HepG2 (cell line): ENCODE results near the gene SGF29. TPM values are rescaled to one million over a fixed set of nuclear protein-coding genes. Genes with fewer than 3 reads are reported as not detected.

ENCODE experiments used
- ATM ChIP-seq: fragments of 450-650 bp; IDR thresholded peaks from 2 replicates; pipeline ENCODE4 v1.7.1; 2017; ENCODE audit warnings: mild to moderate bottlenecking, borderline replicate concordance
- BRD4 ChIP-seq: sonication (generic); formaldehyde crosslinking; IDR thresholded peaks from 2 replicates; pipeline ENCODE4 v1.4.0; 2020; ENCODE audit warnings: missing genetic modification reagents
- CREB1 ChIP-seq, 2 experiments: fragments of 450-650 bp in 1 of 2; IDR thresholded peaks; 2 replicates each; pipeline ENCODE4 v1.6.1; 2016 to 2017; ENCODE audit warnings: control low read depth in 1 of 2, mild to moderate bottlenecking in 1 of 2, missing compliant biosample characterization in 1 of 2, missing genetic modification characterization in 1 of 2
- GLI4 ChIP-seq: sonication (generic); formaldehyde crosslinking; IDR thresholded peaks from 2 replicates; pipeline ENCODE4 v1.5.1; 2020; ENCODE audit warnings: missing genetic modification reagents, mild to moderate bottlenecking, moderate library complexity, borderline replicate concordance
- HNRNPLL ChIP-seq: fragments of 200-400 bp; formaldehyde crosslinking; IDR thresholded peaks from 2 replicates; pipeline ENCODE4 v1.6.1; 2017; ENCODE audit warnings: mild to moderate bottlenecking, low read depth, low read length; ENCODE audit not compliant: poor library complexity, severe bottlenecking
- KDM6A ChIP-seq: IDR thresholded peaks from 2 replicates; pipeline ENCODE4 v1.6.1; 2016; ENCODE audit warnings: low read depth
- MBD4 ChIP-seq: IDR thresholded peaks from 2 replicates; pipeline ENCODE4 v1.6.1; 2012; ENCODE audit warnings: low read length, inconsistent platforms, borderline replicate concordance
- NFIB ChIP-seq: sonication (generic); formaldehyde crosslinking; IDR thresholded peaks from 2 replicates; pipeline ENCODE4 v1.9.0; 2021; ENCODE audit warnings: missing genetic modification reagents, mild to moderate bottlenecking, borderline replicate concordance
- PAX8 ChIP-seq: sonication (generic); formaldehyde crosslinking; IDR thresholded peaks from 2 replicates; pipeline ENCODE4 v1.8.0; 2022; ENCODE audit warnings: mild to moderate bottlenecking, missing genetic modification reagents, borderline replicate concordance
- SRF ChIP-seq: IDR thresholded peaks from 2 replicates; pipeline ENCODE4 v1.6.1; 2011; ENCODE audit warnings: mild to moderate bottlenecking, low read depth, low read length, moderate library complexity
- TSC22D2 ChIP-seq: sonication (generic); formaldehyde crosslinking; IDR thresholded peaks from 2 replicates; pipeline ENCODE4 v1.5.1; 2020; ENCODE audit warnings: missing genetic modification reagents, mild to moderate bottlenecking, borderline replicate concordance
- ZBTB3 ChIP-seq: sonication (generic); formaldehyde crosslinking; IDR thresholded peaks from 2 replicates; pipeline ENCODE4 v1.4.0; 2020; ENCODE audit warnings: low read depth, mild to moderate bottlenecking, moderate library complexity, missing genetic modification reagents, borderline replicate concordance
- ZFAT ChIP-seq: sonication (generic); formaldehyde crosslinking; conservative IDR thresholded peaks from 2 replicates; pipeline ENCODE4 v1.8.1; 2023; ENCODE audit warnings: missing genetic modification reagents, inconsistent platforms
- ZNF136 ChIP-seq: sonication (generic); formaldehyde crosslinking; IDR thresholded peaks from 2 replicates; pipeline ENCODE4 v1.8.1; 2022; ENCODE audit warnings: low read depth, mild to moderate bottlenecking, moderate library complexity, missing genetic modification reagents
- ZNF430 ChIP-seq: sonication (generic); formaldehyde crosslinking; IDR thresholded peaks from 2 replicates; pipeline ENCODE4 v1.9.0; 2021; ENCODE audit warnings: mild to moderate bottlenecking, missing genetic modification reagents
- ZNF703 ChIP-seq: sonication (generic); formaldehyde crosslinking; IDR thresholded peaks from 2 replicates; pipeline ENCODE4 v1.5.1; 2020; ENCODE audit warnings: missing genetic modification reagents, mild to moderate bottlenecking, moderate library complexity, borderline replicate concordance
- ZNF749 ChIP-seq: sonication (generic); formaldehyde crosslinking; IDR thresholded peaks from 2 replicates; pipeline ENCODE4 v1.8.0; 2022; ENCODE audit warnings: mild to moderate bottlenecking, missing genetic modification reagents, moderate library complexity, borderline replicate concordance
- polyA plus RNA-seq, 8 experiments: library from polyadenylated mRNA; depleted of rRNA in 3 of 8; stranded (reverse) in 7 of 8; unstranded in 1 of 8; fragments of >200 nt; fragmentation: Illumina TruSeq in 4 of 8; extraction: Trizol in 4 of 8; gene quantifications; 2 replicates each; pipeline versions ENCODE4 v1.2.1 to v1.2.3, GENCODE V29; 2011 to 2016; ENCODE audit warnings: low read depth in 4 of 8, missing spikeins in 1 of 8, mixed read lengths in 1 of 8; ENCODE audit not compliant: insufficient read depth in 1 of 8
- total RNA-seq, 5 experiments: library from RNA; depleted of rRNA; stranded (reverse); fragments of >200 nt; fragmentation: Illumina TruSeq; extraction: Trizol; gene quantifications; 2 replicates each; pipeline ENCODE4 v1.2.3, GENCODE V29; 2016; ENCODE audit warnings: low read depth in 1 of 5
- TF ChIP-seq, protein P1 (sequence below): sonication (generic); formaldehyde crosslinking; conservative IDR thresholded peaks from 2 replicates; pipeline ENCODE4 v1.4.0; 2020; ENCODE audit warnings: missing genetic modification reagents
- TF ChIP-seq, protein P2 (sequence below): sonication (generic); formaldehyde crosslinking; IDR thresholded peaks from 2 replicates; pipeline ENCODE4 v1.4.0; 2020; ENCODE audit warnings: missing genetic modification reagents, borderline replicate concordance
- TF ChIP-seq, protein P3 (sequence below): sonication (generic); formaldehyde crosslinking; IDR thresholded peaks from 2 replicates; pipeline ENCODE4 v1.8.1; 2023; ENCODE audit warnings: mild to moderate bottlenecking, moderate library complexity, missing genetic modification reagents
- TF ChIP-seq, protein P4 (sequence below): sonication (generic); formaldehyde crosslinking; IDR thresholded peaks from 2 replicates; pipeline ENCODE4 v1.5.1; 2020; ENCODE audit warnings: missing genetic modification reagents, mild to moderate bottlenecking, borderline replicate concordance
- TF ChIP-seq, protein P5 (sequence below): sonication (generic); formaldehyde crosslinking; IDR thresholded peaks from 2 replicates; pipeline ENCODE4 v1.9.0; 2022; ENCODE audit warnings: low read depth, missing genetic modification reagents

SGF29 gene
- total and polyA plus RNA-seq, 2 of the 13 experiments (the other 11 are each of a cell fraction or from before 2014, with no cell fraction given): 5.0 to 29.4 TPM

DNA sequence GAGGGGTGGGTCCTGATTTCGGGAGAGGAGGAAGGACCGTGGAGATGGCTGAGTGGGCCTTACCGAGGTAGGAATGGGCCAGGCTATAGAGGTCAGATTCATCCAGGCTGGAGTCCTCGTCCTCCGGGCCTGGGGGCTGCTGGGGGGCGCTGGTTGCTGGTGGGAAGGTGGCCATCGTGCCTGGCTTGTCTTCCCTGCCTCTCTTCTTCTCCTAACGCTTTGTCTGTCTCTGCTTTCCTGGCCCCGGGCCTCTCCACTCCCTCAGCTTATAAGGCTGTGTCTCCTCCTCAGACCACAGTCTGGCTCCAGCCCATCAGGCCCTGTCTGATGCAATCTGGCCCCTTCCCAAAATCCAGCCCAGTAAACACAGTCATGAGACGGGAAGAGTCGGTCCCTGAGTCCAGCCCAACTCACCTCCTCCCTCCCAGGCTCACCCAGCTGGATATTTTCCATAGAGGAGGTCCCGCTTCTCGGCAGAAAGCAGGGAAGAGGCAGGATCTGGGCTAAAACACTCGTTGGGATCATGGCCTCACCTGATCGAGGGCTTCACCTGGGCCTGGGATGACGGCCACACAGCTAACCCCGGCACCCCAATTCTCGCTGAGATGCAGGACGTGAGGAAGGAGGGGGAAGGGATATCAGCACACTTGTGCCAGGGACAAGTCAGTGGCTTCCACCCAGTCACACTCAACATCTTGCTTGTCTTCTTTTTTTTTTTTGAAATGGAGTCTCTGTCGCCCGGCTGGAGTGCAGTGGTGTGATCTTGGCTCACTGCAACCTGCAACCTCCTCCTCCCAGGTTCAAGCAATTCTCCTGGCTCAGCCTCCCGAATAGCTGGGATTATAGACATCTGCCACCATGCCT, 14.8 kb upstream of the SGF29 start, which contains the start of gene NUPR1 (continued):
- TF ChIP-seq TSC22D2 (CRISPR knock-in tag) (peak; percentile 51; the same call in 1 of the 2 replicates), CREB1 (IDR thresholded peaks at IDR 0.05) (no peak), CREB1 (CRISPR knock-in tag; IDR thresholded peaks at IDR 0.05) (no peak), ZFAT (CRISPR knock-in tag) (no peak), HNRNPLL (peak; percentile 12), ZNF749 (CRISPR knock-in tag) (no peak; the same call in 1 of the 2 replicates), PAX8 (CRISPR knock-in tag) (no peak), ATM (no peak), ZNF703 (CRISPR knock-in tag) (no peak), KDM6A (CRISPR knock-in tag) (no peak), SRF (no peak), MBD4 (no peak), ZBTB3 (CRISPR knock-in tag) (no peak), ZNF136 (CRISPR knock-in tag) (no peak), GLI4 (CRISPR knock-in tag) (no peak), NFIB (CRISPR knock-in tag) (no peak), ZNF430 (CRISPR knock-in tag) (0 out of 2 replicates have a peak, but pooled peaks have one; percentile 41), BRD4 (CRISPR knock-in tag) (no peak; the same call in none of the 2 replicates)
- TF ChIP-seq, protein P1, sequence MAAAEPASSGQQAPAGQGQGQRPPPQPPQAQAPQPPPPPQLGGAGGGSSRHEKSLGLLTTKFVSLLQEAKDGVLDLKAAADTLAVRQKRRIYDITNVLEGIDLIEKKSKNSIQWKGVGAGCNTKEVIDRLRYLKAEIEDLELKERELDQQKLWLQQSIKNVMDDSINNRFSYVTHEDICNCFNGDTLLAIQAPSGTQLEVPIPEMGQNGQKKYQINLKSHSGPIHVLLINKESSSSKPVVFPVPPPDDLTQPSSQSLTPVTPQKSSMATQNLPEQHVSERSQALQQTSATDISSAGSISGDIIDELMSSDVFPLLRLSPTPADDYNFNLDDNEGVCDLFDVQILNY (CRISPR knock-in tag): no peak
- TF ChIP-seq, protein P2, sequence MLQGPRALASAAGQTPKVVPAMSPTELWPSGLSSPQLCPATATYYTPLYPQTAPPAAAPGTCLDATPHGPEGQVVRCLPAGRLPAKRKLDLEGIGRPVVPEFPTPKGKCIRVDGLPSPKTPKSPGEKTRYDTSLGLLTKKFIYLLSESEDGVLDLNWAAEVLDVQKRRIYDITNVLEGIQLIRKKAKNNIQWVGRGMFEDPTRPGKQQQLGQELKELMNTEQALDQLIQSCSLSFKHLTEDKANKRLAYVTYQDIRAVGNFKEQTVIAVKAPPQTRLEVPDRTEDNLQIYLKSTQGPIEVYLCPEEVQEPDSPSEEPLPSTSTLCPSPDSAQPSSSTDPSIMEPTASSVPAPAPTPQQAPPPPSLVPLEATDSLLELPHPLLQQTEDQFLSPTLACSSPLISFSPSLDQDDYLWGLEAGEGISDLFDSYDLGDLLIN (CRISPR knock-in tag): no peak
- TF ChIP-seq, protein P3, sequence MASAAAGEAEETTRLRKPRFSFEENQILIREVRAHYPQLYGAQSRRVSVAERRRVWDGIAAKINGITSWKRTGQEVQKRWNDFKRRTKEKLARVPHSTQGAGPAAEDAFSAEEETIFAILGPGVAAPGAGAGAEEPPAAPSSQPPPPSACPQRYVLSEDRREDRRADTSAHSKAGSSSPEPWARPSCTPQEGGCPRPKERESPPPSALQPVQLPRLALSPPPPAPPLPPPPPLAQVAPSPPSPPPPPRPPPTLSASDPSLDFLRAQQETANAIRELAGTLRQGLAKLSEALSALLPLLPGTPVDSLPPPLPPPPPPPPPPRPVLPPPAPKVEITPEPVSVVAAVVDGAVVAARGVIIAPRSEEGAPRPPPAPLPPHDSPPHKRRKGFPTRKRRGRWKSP (CRISPR knock-in tag): peak; percentile 30; the same call in 1 of the 2 replicates
- TF ChIP-seq, protein P4, sequence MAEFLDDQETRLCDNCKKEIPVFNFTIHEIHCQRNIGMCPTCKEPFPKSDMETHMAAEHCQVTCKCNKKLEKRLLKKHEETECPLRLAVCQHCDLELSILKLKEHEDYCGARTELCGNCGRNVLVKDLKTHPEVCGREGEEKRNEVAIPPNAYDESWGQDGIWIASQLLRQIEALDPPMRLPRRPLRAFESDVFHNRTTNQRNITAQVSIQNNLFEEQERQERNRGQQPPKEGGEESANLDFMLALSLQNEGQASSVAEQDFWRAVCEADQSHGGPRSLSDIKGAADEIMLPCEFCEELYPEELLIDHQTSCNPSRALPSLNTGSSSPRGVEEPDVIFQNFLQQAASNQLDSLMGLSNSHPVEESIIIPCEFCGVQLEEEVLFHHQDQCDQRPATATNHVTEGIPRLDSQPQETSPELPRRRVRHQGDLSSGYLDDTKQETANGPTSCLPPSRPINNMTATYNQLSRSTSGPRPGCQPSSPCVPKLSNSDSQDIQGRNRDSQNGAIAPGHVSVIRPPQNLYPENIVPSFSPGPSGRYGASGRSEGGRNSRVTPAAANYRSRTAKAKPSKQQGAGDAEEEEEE (CRISPR knock-in tag): no peak
- TF ChIP-seq, protein P5, sequence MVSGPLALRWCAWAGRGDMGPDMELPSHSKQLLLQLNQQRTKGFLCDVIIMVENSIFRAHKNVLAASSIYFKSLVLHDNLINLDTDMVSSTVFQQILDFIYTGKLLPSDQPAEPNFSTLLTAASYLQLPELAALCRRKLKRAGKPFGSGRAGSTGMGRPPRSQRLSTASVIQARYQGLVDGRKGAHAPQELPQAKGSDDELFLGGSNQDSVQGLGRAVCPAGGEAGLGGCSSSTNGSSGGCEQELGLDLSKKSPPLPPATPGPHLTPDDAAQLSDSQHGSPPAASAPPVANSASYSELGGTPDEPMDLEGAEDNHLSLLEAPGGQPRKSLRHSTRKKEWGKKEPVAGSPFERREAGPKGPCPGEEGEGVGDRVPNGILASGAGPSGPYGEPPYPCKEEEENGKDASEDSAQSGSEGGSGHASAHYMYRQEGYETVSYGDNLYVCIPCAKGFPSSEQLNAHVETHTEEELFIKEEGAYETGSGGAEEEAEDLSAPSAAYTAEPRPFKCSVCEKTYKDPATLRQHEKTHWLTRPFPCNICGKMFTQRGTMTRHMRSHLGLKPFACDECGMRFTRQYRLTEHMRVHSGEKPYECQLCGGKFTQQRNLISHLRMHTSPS (CRISPR knock-in tag): no peak
